ENCODE data around the gene HS6ST2.

Gene HS6ST2

GRCh38 chrX:132842460-132843238 lies 115.8 kb downstream of the HS6ST2 start:
- DNase-seq: no peak

GRCh38 chrX:132837967-132838366 lies 120.5 kb downstream of the HS6ST2 start:
- DNase-seq: no peak

- DNase-seq: no peak
These were observed 121.3 kb downstream of the HS6ST2 start for GRCh38 chrX:132837126-132837525.

GRCh38 chrX:132836471-132836870 lies 122.0 kb downstream of the HS6ST2 start:
- DNase-seq: no peak

GRCh38 chrX:132834741-132835140 lies 123.7 kb downstream of the HS6ST2 start:
- no peak for DNase-seq

- DNase-seq: no peak
These were observed 124.3 kb downstream of the HS6ST2 start for GRCh38 chrX:132834109-132834508.

- DNase-seq: no peak
These were observed 125.1 kb downstream of the HS6ST2 start for GRCh38 chrX:132833373-132833772.

- DNase-seq: no peak
These were observed 127.0 kb downstream of the HS6ST2 start for GRCh38 chrX:132831336-132831973.

GRCh38 chrX:132822634-132823012 lies 135.8 kb downstream of the HS6ST2 start:
- DNase-seq: no peak

- DNase-seq: no peak
These were observed 136.3 kb downstream of the HS6ST2 start for GRCh38 chrX:132821974-132822633.

GRCh38 chrX:132820675-132821074 lies 137.8 kb downstream of the HS6ST2 start:
- no peak for DNase-seq

GRCh38 chrX:132819711-132820264 lies 138.6 kb downstream of the HS6ST2 start:
- DNase-seq: no peak

- DNase-seq: no peak
These were observed 139.8 kb downstream of the HS6ST2 start for GRCh38 chrX:132818638-132819037.

- DNase-seq: no peak
These were observed 142.8 kb downstream of the HS6ST2 start for GRCh38 chrX:132815643-132816042.

GRCh38 chrX:132810964-132811712 lies 147.3 kb downstream of the HS6ST2 start:
- no peak for DNase-seq

GRCh38 chrX:132810488-132810887 lies 147.9 kb downstream of the HS6ST2 start:
- no peak for DNase-seq

- DNase-seq: no peak
These were observed 148.8 kb downstream of the HS6ST2 start for GRCh38 chrX:132809581-132809980.

- DNase-seq: no peak
These were observed 150.9 kb downstream of the HS6ST2 start for GRCh38 chrX:132807411-132808030.

- DNase-seq: no peak
These were observed 156.4 kb downstream of the HS6ST2 start for GRCh38 chrX:132802033-132802432.

- no peak for DNase-seq
These were observed 163.2 kb downstream of the HS6ST2 start for GRCh38 chrX:132795181-132795580.

- DNase-seq: no peak
These were observed 166.7 kb downstream of the HS6ST2 start for GRCh38 chrX:132791714-132792113.

GRCh38 chrX:132790329-132790728 lies 168.1 kb downstream of the HS6ST2 start:
- no peak for DNase-seq
